ENCODE measurements around the gene KIF22.

GRCh38 chr16:29852654-29853053 is 62.1 kb downstream of the KIF22 start:
- TF ChIP-seq FOS (IDR thresholded peaks at IDR 0.05; ENCODE audit: extremely low read depth, insufficient read length), result no peak
- TF ChIP-seq, protein P1, sequence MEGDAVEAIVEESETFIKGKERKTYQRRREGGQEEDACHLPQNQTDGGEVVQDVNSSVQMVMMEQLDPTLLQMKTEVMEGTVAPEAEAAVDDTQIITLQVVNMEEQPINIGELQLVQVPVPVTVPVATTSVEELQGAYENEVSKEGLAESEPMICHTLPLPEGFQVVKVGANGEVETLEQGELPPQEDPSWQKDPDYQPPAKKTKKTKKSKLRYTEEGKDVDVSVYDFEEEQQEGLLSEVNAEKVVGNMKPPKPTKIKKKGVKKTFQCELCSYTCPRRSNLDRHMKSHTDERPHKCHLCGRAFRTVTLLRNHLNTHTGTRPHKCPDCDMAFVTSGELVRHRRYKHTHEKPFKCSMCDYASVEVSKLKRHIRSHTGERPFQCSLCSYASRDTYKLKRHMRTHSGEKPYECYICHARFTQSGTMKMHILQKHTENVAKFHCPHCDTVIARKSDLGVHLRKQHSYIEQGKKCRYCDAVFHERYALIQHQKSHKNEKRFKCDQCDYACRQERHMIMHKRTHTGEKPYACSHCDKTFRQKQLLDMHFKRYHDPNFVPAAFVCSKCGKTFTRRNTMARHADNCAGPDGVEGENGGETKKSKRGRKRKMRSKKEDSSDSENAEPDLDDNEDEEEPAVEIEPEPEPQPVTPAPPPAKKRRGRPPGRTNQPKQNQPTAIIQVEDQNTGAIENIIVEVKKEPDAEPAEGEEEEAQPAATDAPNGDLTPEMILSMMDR (IDR thresholded peaks at IDR 0.05 in 2 of 3, conservative IDR thresholded peaks at IDR 0.05 in 1 of 3; ENCODE audit: insufficient read depth in 2 of 3, low read depth in 1 of 3, low read length in 3 of 3), result no peak
- TF ChIP-seq MAX (CRISPR knock-in tag; IDR thresholded peaks at IDR 0.05), result no peak
- no peak for TF ChIP-seq ATF1 (CRISPR knock-in tag; IDR thresholded peaks at IDR 0.05)
- no peak for TF ChIP-seq ATF1 (tag; IDR thresholded peaks at IDR 0.05)
- TF ChIP-seq IRF2 (CRISPR knock-in tag; IDR thresholded peaks at IDR 0.05), result no peak
- no peak for TF ChIP-seq ZNF384 (IDR thresholded peaks at IDR 0.05; ENCODE audit: low read depth, low read length)
- no peak for TF ChIP-seq EZH2 (IDR thresholded peaks at IDR 0.05; ENCODE audit: borderline replicate concordance, low read depth, low read length)
- no peak for TF ChIP-seq SMARCA4 (IDR thresholded peaks at IDR 0.05)
- no peak for TF ChIP-seq TFAM (CRISPR knock-in tag; conservative IDR thresholded peaks at IDR 0.05)
- no peak for TF ChIP-seq ZNF707 (CRISPR knock-in tag; conservative IDR thresholded peaks at IDR 0.05)
- TF ChIP-seq SMARCC2 (IDR thresholded peaks at IDR 0.05; ENCODE audit: low read depth), result no peak
- no peak for TF ChIP-seq MAFK (IDR thresholded peaks at IDR 0.05; ENCODE audit: low read length)
- TF ChIP-seq PRDM10 (IDR thresholded peaks at IDR 0.05; ENCODE audit: partially characterized antibody), result no peak
- TF ChIP-seq ZNF644 (tag; IDR thresholded peaks at IDR 0.05; ENCODE audit: low read depth), result no peak

All from K562 (cell line).